H1 (cell line): ENCODE results near the gene SSBP3. TPM values are rescaled to one million over a fixed set of nuclear protein-coding genes. Genes with fewer than 3 reads are reported as not detected.

Source experiments
- CTCF ChIA-PET: fragments of 300-600 bp; sonication (Branson Sonifier 250); formaldehyde crosslinking; loops from one replicate; lab custom pipeline; 2021; ENCODE audit not compliant: partially characterized antibody; lab: Charles Lee
- POLR2A ChIA-PET: fragments of 300-600 bp; sonication (Branson Sonifier 250); formaldehyde crosslinking; loops from one replicate; lab custom pipeline; 2021; ENCODE audit warnings: inconsistent platforms; ENCODE audit not compliant: partially characterized antibody; lab: Charles Lee
- DNase-seq, 2 experiments: peaks; one replicate each; pipeline versions ENCODE4 v3.0.0 to v3.0.0-alpha.2; 2010 to 2022; ENCODE audit warnings: low spot score in 2 of 2, low read depth in 1 of 2, mixed read lengths in 1 of 2
- FAIRE-seq: peaks from 2 replicates; lab custom pipeline; 2011; peaks lifted over from hg19 to GRCh38; lab: Jason Lieb, UNC
- H2AFZ ChIP-seq: 2 replicates; pipeline ENCODE4 v1.8.1; 2012; ENCODE audit warnings: low read length, inconsistent platforms
- H2AK5ac ChIP-seq: 2 replicates; pipeline ENCODE4 v1.6.1; 2013; ENCODE audit warnings: low read depth, low read length
- H2BK120ac ChIP-seq: replicated peaks from 2 replicates; pipeline ENCODE3; 2013; ENCODE audit warnings: low read depth, low read length, inconsistent platforms
- H2BK12ac ChIP-seq: 2 replicates; pipeline ENCODE4 v1.6.1; 2013; ENCODE audit warnings: low read depth, low read length
- H2BK15ac ChIP-seq: 2 replicates; pipeline ENCODE4 v1.6.1; 2013; ENCODE audit warnings: low read length
- H2BK20ac ChIP-seq: 2 replicates; pipeline ENCODE4 v1.6.1; 2013; ENCODE audit warnings: low read length
- H2BK5ac ChIP-seq: 2 replicates; pipeline ENCODE4 v1.6.1; 2013; ENCODE audit warnings: low read depth, low read length
- H3K14ac ChIP-seq: 2 replicates; pipeline ENCODE4 v1.6.1; 2013; ENCODE audit warnings: inconsistent platforms; ENCODE audit not compliant: insufficient read length
- H3K18ac ChIP-seq: 2 replicates; pipeline ENCODE4 v1.6.1; 2013; ENCODE audit warnings: low read length; ENCODE audit errors: extremely low read depth
- H3K23ac ChIP-seq: 2 replicates; pipeline ENCODE4 v1.6.1; 2013; ENCODE audit warnings: inconsistent platforms; ENCODE audit not compliant: insufficient read length
- H3K23me2 ChIP-seq: 2 replicates; pipeline ENCODE4 v1.6.1; 2013; ENCODE audit warnings: low read depth, low read length
- H3K27ac ChIP-seq: 2 replicates; pipeline ENCODE4 v1.6.1; 2011; ENCODE audit warnings: low read depth, low read length, inconsistent platforms
- H3K27me3 ChIP-seq, 4 experiments: replicated peaks in 1 of 4; 1 replicate in 1 of 4; 2 replicates in 3 of 4; pipeline versions ENCODE4 v1.6.1 to v1.8.1; 2011 to 2013; ENCODE audit warnings: low read length in 3 of 4, mild to moderate bottlenecking in 3 of 4, inconsistent platforms in 2 of 4, mixed read lengths in 2 of 4, moderate library complexity in 1 of 4; ENCODE audit not compliant: control insufficient read depth in 3 of 4, insufficient read depth in 3 of 4; ENCODE audit errors: extremely low read depth in 1 of 4
- H3K36me3 ChIP-seq, 4 experiments: 2 replicates each; pipeline versions ENCODE4 v1.6.1 to v1.8.1; 2011 to 2013; ENCODE audit warnings: mild to moderate bottlenecking in 4 of 4, low read length in 3 of 4, moderate library complexity in 2 of 4, control low read depth in 1 of 4, inconsistent platforms in 1 of 4; ENCODE audit not compliant: insufficient read depth in 4 of 4, control insufficient read depth in 2 of 4
- H3K4ac ChIP-seq: replicated peaks from 2 replicates; pipeline ENCODE3; 2013; ENCODE audit warnings: low read length, low read depth, mixed read lengths, inconsistent platforms; ENCODE audit not compliant: insufficient read length
- H3K4me1 ChIP-seq, 4 experiments: replicated peaks in 1 of 4; 1 replicate in 1 of 4; 2 replicates in 3 of 4; pipeline versions ENCODE4 v1.6.1 to v1.8.1; 2011 to 2013; ENCODE audit warnings: low read length in 3 of 4, inconsistent platforms in 2 of 4, mixed read lengths in 1 of 4; ENCODE audit not compliant: insufficient read depth in 4 of 4, control insufficient read depth in 3 of 4
- H3K4me2 ChIP-seq, 2 experiments: 2 replicates each; pipeline versions ENCODE4 v1.6.1 to v1.8.1; 2011 to 2013; ENCODE audit warnings: low read depth in 2 of 2, low read length in 2 of 2, control low read depth in 1 of 2, inconsistent platforms in 1 of 2, mild to moderate bottlenecking in 1 of 2; ENCODE audit not compliant: insufficient read depth in 1 of 2
- H3K4me3 ChIP-seq, 4 experiments: fragments of 200-600, 300-600 bp in 1 of 4; sonication (generic), shearing (Covaris generic), sonication (Bioruptor Twin) in 1 of 4; 2 replicates each; pipeline versions ENCODE4 v1.5.1 to v1.8.1; 2011 to 2016; ENCODE audit warnings: low read length in 4 of 4, low read depth in 3 of 4, control low read depth in 2 of 4, inconsistent platforms in 2 of 4, mild to moderate bottlenecking in 2 of 4, mixed read lengths in 1 of 4, moderate library complexity in 1 of 4; ENCODE audit not compliant: insufficient read depth in 2 of 4; ENCODE audit errors: extremely low read depth in 1 of 4
- H3K56ac ChIP-seq: replicated peaks from 2 replicates; pipeline ENCODE3; 2013; ENCODE audit warnings: low read depth, mild to moderate bottlenecking, mixed read lengths, low read length, inconsistent platforms; ENCODE audit not compliant: insufficient read length
- H3K79me1 ChIP-seq: 2 replicates; pipeline ENCODE4 v1.6.1; 2013; ENCODE audit warnings: low read depth, low read length, control low read depth
- H3K79me2 ChIP-seq, 2 experiments: 2 replicates each; pipeline versions ENCODE4 v1.6.1 to v1.8.1; 2012 to 2013; ENCODE audit warnings: low read length in 2 of 2, mild to moderate bottlenecking in 2 of 2, inconsistent platforms in 1 of 2; ENCODE audit not compliant: insufficient read depth in 2 of 2, control insufficient read depth in 1 of 2
- H3K9ac ChIP-seq, 4 experiments: replicated peaks in 1 of 4; 1 replicate in 1 of 4; 2 replicates in 3 of 4; pipeline versions ENCODE4 v1.6.1 to v1.8.1; 2011 to 2013; ENCODE audit warnings: low read depth in 3 of 4, low read length in 3 of 4, control low read depth in 2 of 4, mild to moderate bottlenecking in 2 of 4, moderate library complexity in 2 of 4, inconsistent platforms in 1 of 4; ENCODE audit errors: extremely low read depth in 1 of 4
- H3K9me3 ChIP-seq, 2 experiments: 2 replicates each; pipeline versions ENCODE4 v1.6.1 to v1.8.1; 2012 to 2013; ENCODE audit warnings: mild to moderate bottlenecking in 2 of 2, moderate library complexity in 2 of 2, control low read depth in 1 of 2, inconsistent platforms in 1 of 2, low read depth in 1 of 2, low read length in 1 of 2, mixed read lengths in 1 of 2; ENCODE audit not compliant: insufficient read depth in 2 of 2
- H4K20me1 ChIP-seq, 2 experiments: replicated peaks in 1 of 2; 2 replicates each; pipeline versions ENCODE3 to v1.8.1; 2011 to 2013; ENCODE audit warnings: inconsistent platforms in 2 of 2, low read length in 2 of 2, mild to moderate bottlenecking in 1 of 2; ENCODE audit not compliant: insufficient read depth in 2 of 2, control insufficient read depth in 1 of 2
- H4K5ac ChIP-seq: 2 replicates; pipeline ENCODE4 v1.6.1; 2013; ENCODE audit warnings: low read length, low read depth, mixed read lengths, inconsistent platforms; ENCODE audit not compliant: insufficient read length
- H4K8ac ChIP-seq: 2 replicates; pipeline ENCODE4 v1.8.0; 2013; ENCODE audit warnings: mild to moderate bottlenecking, moderate library complexity, low read length, inconsistent platforms; ENCODE audit not compliant: insufficient read depth; ENCODE audit errors: extremely low read depth
- H4K91ac ChIP-seq: replicated peaks from 2 replicates; pipeline ENCODE3; 2013; ENCODE audit warnings: low read length, mixed read lengths, inconsistent platforms; ENCODE audit not compliant: insufficient read length
- BCL11A ChIP-seq, 2 experiments: IDR thresholded peaks; one replicate each; pipeline ENCODE4 v1.6.1; 2011; ENCODE audit warnings: low read depth in 2 of 2, low read length in 2 of 2, mild to moderate bottlenecking in 2 of 2
- CEBPB ChIP-seq: IDR thresholded peaks from 2 replicates; pipeline ENCODE4 v1.6.1; 2012; ENCODE audit warnings: low read depth, low read length
- CREB1 ChIP-seq: IDR thresholded peaks from 2 replicates; pipeline ENCODE4 v1.6.1; 2012; ENCODE audit warnings: inconsistent platforms
- EP300 ChIP-seq, 2 experiments: IDR thresholded peaks; 1 replicate in 1 of 2; 2 replicates in 1 of 2; pipeline ENCODE4 v1.6.1; 2011 to 2012; ENCODE audit warnings: low read depth in 2 of 2, low read length in 2 of 2, mild to moderate bottlenecking in 2 of 2, borderline replicate concordance in 1 of 2, inconsistent platforms in 1 of 2, moderate library complexity in 1 of 2
- HDAC6 ChIP-seq: IDR thresholded peaks from one replicate; pipeline ENCODE4 v1.7.1; 2012; ENCODE audit warnings: low read depth, mild to moderate bottlenecking, inconsistent platforms, low read length, moderate library complexity
- JUND ChIP-seq: IDR thresholded peaks from 2 replicates; pipeline ENCODE4 v1.6.1; 2011; ENCODE audit warnings: mild to moderate bottlenecking, improper control_type of control experiment, low read length
- KDM4A ChIP-seq: IDR thresholded peaks from one replicate; pipeline ENCODE4 v1.7.1; 2012; ENCODE audit warnings: low read depth, mild to moderate bottlenecking, moderate library complexity, low read length, inconsistent platforms; ENCODE audit not compliant: severe bottlenecking
- SAP30 ChIP-seq: fragments of 300-600 bp; sonication (generic); IDR thresholded peaks from 2 replicates; pipeline ENCODE4 v1.7.1; 2012; ENCODE audit warnings: low read length, moderate library complexity, mild to moderate bottlenecking, inconsistent platforms; ENCODE audit not compliant: insufficient read depth, insufficient replicate concordance
- SP1 ChIP-seq: IDR thresholded peaks from 2 replicates; pipeline ENCODE4 v1.6.1; 2011; ENCODE audit warnings: low read depth, low read length
- SP2 ChIP-seq: IDR thresholded peaks from 2 replicates; pipeline ENCODE4 v1.6.1; 2012; ENCODE audit warnings: mild to moderate bottlenecking, low read length, inconsistent platforms
- SP4 ChIP-seq: IDR thresholded peaks from 2 replicates; pipeline ENCODE4 v1.6.1; 2012; ENCODE audit warnings: low read length, inconsistent platforms
- WGBS, 2 experiments: shearing (Covaris generic) in 1 of 2; methylation state at CpG; one replicate each; pipeline versions ENCODE4 v1.1.6 to v1.1.7; 2013 to 2015; ENCODE audit warnings: low lambda C conversion rate in 2 of 2, mixed read lengths in 2 of 2, inconsistent platforms in 1 of 2, low coverage in 1 of 2, missing lambda C conversion rate in 1 of 2; ENCODE audit not compliant: insufficient replicate concordance in 2 of 2, insufficient coverage in 1 of 2, insufficient read length in 1 of 2; ENCODE audit errors: extremely low coverage in 1 of 2, missing lambda C conversion rate in 1 of 2; 5-methylcytosine and 5-hydroxymethylcytosine counted together
- polyA plus RNA-seq, 7 experiments: library from polyadenylated mRNA; depleted of rRNA in 3 of 7; stranded (reverse) in 5 of 7; unstranded in 2 of 7; fragments of >200 nt in 5 of 7; fragments of 200-250 nt in 2 of 7; gene quantifications; 1 replicate in 5 of 7; 2 replicates in 1 of 7; 4 replicates in 1 of 7; pipeline versions ENCODE4 v1.2.1 to v1.2.3, GENCODE V29; 2011 to 2013; ENCODE audit warnings: missing spikeins in 2 of 7, mixed read lengths in 2 of 7
- total RNA-seq: library from RNA; stranded (reverse); fragmentation: NEBNext Ultra II Directional; extraction: Animal tissue kit (Norgen Biotek cat#: 25700); gene quantifications from 2 replicates; pipeline ENCODE4 v1.2.1, GENCODE V29; 2021
- TF ChIP-seq, protein P1 (sequence below): IDR thresholded peaks from 2 replicates; pipeline ENCODE4 v1.6.1; 2011; ENCODE audit warnings: low read length, improper control_type of control experiment

The SSBP3 gene
- total and polyA plus RNA-seq, 2 of the 8 experiments (the other 6 are each of a cell fraction or from before 2014, with no cell fraction given): 99.7 to 133 TPM

- no peak overlapping the region for H2BK12ac ChIP-seq
- no peak overlapping the region for H2BK5ac ChIP-seq
- no peak overlapping the region for H3K27ac ChIP-seq
- H3K9ac ChIP-seq: no peak overlapping the region
- H3K4me3 ChIP-seq: no peak overlapping the region
- no peak overlapping the region for H4K5ac ChIP-seq
- H3K14ac ChIP-seq: no peak overlapping the region
- ChIA-PET POLR2A (interaction anchor here (0.9 to 2.3 kb wide), 6 partner anchors 10 to 54 kb away, joined by 3 to 9 read pairs (median 3); partner anchors contain the start of gene SSBP3), CTCF (interaction anchor here (0.6 to 2.2 kb wide), 8 partner anchors 8 to 996 kb away, joined by 3 to 9 read pairs (median 4); no protein-coding TSS in a partner anchor)
- no peaks in the 10 kb centered on the region; a peak in 1 of 8 replicates for H3K36me3 ChIP-seq
- DNase-seq (no peak), FAIRE-seq (no peak)
- no peak overlapping the region for H3K56ac ChIP-seq
- no peak overlapping the region for H2BK15ac ChIP-seq
- H3K4me2 ChIP-seq: no peak overlapping the region; a peak in 1 of 4 replicates
- H3K79me2 ChIP-seq: peaks cover 7 to 98% of the 10 kb centered on the region in 2 experiments
- H2AK5ac ChIP-seq: no peak overlapping the region
- peaks cover 18 to 63% (median 37%) of the 10 kb centered on the region in 4 experiments for H3K4me1 ChIP-seq
- H3K18ac ChIP-seq: no peak overlapping the region
- no peak overlapping the region for H4K91ac ChIP-seq
- no peaks in the 10 kb centered on the region; the same call in 1 of the 2 replicates for H3K23me2 ChIP-seq
- TF ChIP-seq HDAC6 (no peak), SP1 (no peak), JUND (no peak), SP2 (no peak), KDM4A (no peak), EP300 (IDR thresholded peaks at IDR 0.05; ENCODE audit: borderline replicate concordance in 1 of 2, low read depth in 2 of 2, low read length in 2 of 2) (no peak), SP4 (no peak), SAP30 (no peak), CREB1 (no peak), CEBPB (no peak), BCL11A (IDR thresholded peaks at IDR 0.05; ENCODE audit: low read depth in 2 of 2, low read length in 2 of 2) (no peak)
- TF ChIP-seq, protein P1, sequence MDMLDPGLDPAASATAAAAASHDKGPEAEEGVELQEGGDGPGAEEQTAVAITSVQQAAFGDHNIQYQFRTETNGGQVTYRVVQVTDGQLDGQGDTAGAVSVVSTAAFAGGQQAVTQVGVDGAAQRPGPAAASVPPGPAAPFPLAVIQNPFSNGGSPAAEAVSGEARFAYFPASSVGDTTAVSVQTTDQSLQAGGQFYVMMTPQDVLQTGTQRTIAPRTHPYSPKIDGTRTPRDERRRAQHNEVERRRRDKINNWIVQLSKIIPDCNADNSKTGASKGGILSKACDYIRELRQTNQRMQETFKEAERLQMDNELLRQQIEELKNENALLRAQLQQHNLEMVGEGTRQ: no peak
- peaks cover 29 to 54% of the 10 kb centered on the region in 2 experiments for H4K20me1 ChIP-seq
- no peak overlapping the region for H4K8ac ChIP-seq
- no peak overlapping the region for H2BK120ac ChIP-seq
- H2AFZ ChIP-seq: no peak overlapping the region
- no peak overlapping the region for H3K4ac ChIP-seq
- no peak overlapping the region for H2BK20ac ChIP-seq
- H3K9me3 ChIP-seq: no peaks in the 10 kb centered on the region
- H3K79me1 ChIP-seq: peaks cover 48% of the 10 kb centered on the region
- H3K27me3 ChIP-seq: no peaks in the 10 kb centered on the region
- WGBS, 2 experiments: 90% methylated on average over 17 of the region's 17 CpGs; no CpG with 5 or more reads in 1 of the 2 experiments
- no peak overlapping the region for H3K23ac ChIP-seq
Measured at GRCh38 chr1:54352755-54353154, 53.4 kb downstream of the SSBP3 start.
